Measurements from ENCODE around the gene HEPHL1.

Gene HEPHL1

DNA sequence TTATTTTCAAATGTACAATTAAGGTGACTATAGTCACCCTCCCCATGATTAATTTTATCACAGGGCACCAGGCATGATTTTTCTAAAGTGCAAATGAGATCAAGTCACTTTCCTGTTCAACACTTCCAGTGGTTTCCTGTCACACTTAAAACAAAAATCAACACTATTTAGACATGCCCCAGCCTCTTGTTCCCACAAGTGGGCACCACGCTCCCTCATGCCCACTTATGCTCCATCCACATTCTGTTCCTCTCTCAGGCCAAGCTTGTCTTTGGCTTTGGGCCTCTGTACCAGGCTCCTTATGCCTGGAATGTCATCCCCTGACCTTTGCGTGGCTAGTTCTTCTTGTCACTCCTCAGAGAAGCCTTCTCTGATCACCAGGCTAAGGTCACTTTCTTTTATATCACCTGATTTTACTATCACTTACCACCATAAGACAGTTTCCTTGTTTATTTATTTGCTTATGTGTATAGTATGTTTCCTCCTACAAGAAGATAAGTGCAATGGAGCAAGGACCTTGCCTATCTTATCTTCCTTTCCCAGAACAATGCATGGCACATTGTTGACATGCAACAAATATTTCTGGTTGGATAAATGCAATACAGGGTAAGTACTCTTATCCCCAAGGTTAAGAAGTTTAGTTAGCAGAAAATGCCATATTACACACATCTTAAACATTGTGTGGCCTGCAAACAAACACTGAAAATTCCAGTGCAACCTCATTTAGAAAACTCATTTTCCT lies 56.6 kb downstream of the HEPHL1 start:
- H3K4me3 ChIP-seq (replicated peaks in 1 of 2; ENCODE audit: low read depth in 2 of 2, low read length in 2 of 2) = no peak overlapping the region
- TF ChIP-seq, protein P1, sequence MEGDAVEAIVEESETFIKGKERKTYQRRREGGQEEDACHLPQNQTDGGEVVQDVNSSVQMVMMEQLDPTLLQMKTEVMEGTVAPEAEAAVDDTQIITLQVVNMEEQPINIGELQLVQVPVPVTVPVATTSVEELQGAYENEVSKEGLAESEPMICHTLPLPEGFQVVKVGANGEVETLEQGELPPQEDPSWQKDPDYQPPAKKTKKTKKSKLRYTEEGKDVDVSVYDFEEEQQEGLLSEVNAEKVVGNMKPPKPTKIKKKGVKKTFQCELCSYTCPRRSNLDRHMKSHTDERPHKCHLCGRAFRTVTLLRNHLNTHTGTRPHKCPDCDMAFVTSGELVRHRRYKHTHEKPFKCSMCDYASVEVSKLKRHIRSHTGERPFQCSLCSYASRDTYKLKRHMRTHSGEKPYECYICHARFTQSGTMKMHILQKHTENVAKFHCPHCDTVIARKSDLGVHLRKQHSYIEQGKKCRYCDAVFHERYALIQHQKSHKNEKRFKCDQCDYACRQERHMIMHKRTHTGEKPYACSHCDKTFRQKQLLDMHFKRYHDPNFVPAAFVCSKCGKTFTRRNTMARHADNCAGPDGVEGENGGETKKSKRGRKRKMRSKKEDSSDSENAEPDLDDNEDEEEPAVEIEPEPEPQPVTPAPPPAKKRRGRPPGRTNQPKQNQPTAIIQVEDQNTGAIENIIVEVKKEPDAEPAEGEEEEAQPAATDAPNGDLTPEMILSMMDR (IDR thresholded peaks at IDR 0.05; ENCODE audit: low read depth, low read length) = no peak
- peak in 1 of 2 donors; percentile 12 for DNase-seq (ENCODE audit: low read depth in 2 of 2)

DNA sequence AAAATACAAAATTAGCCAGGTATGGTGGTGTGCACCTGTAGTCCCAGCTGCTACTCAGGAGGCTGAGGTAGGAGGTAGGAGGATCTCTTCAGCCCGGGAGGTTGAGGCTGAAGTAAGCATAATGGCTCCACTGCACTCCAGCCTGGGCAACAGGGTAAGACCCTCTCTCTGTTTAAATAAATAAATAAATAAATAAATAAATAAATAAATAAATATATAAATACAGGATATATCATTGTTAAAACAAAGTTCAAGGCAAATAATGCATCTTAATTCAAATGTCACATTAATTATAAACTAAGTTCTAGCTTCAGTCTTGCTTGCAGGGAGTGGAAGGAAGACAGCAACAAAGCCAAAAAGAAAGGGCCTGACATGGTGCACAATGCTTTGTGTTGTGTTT lies 63.0 kb downstream of the HEPHL1 start:
- H3K4me3 ChIP-seq (replicated peaks in 1 of 2; ENCODE audit: low read depth in 2 of 2, low read length in 2 of 2) = no peak overlapping the region
- DNase-seq (ENCODE audit: low read depth in 2 of 2) = no peak
- TF ChIP-seq, protein P1 (IDR thresholded peaks at IDR 0.05; ENCODE audit: low read depth, low read length) = no peak

DNA sequence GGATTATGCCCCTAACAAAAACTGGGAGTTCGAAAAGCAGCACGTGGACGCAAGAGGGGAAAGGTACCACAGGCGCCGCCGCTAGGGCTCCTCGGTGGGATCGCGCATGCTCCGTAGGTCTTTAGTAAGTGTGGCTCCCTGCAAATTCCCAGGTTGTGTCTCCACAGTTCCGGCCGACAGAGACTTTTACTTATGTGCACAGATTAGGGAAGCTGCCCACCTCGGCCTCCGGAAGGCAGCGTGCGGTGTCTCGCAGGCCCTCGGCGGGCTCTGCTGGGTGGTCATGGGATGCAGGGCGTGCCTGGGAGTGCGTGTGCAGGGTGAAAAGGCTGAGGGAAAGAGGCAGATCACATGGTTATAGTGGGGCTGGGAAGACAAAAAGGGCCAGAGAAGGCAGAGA lies 67.8 kb downstream of the HEPHL1 start:
- TF ChIP-seq, protein P1 (IDR thresholded peaks at IDR 0.05; ENCODE audit: low read depth, low read length) = no peak

DNA sequence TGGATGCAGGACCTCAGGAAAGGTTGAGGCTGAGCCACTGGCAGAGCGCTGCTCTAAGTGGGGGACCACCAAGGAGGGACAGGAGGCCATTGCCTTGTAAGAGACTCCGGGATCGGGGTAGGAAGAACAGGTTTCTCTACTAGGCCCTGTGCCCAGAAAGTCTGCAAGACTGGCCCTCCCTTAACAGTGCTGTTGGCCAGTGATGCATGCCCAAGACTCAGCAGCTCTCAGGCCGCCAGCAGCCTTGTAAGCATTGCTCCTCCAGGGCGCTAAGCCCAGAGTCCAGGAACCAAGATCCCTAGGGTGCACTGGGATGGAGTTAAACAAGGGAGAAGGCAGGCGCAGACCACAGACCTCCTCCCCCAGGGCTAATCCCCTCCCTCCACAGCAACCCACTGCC lies 68.2 kb downstream of the HEPHL1 start:
- no peak overlapping the region for H3K4me3 ChIP-seq (replicated peaks in 1 of 2; ENCODE audit: low read depth in 2 of 2, low read length in 2 of 2)
- DNase-seq (ENCODE audit: low read depth in 2 of 2) = no peak
- TF ChIP-seq, protein P1 (IDR thresholded peaks at IDR 0.05; ENCODE audit: low read depth, low read length) = no peak

More for the DNA sequence above, 67.8 kb downstream of the HEPHL1 start:
- no peak overlapping the region for H3K4me3 ChIP-seq (replicated peaks in 1 of 2; ENCODE audit: low read depth in 2 of 2, low read length in 2 of 2)
- no peak for DNase-seq (ENCODE audit: low read depth in 2 of 2)

DNA sequence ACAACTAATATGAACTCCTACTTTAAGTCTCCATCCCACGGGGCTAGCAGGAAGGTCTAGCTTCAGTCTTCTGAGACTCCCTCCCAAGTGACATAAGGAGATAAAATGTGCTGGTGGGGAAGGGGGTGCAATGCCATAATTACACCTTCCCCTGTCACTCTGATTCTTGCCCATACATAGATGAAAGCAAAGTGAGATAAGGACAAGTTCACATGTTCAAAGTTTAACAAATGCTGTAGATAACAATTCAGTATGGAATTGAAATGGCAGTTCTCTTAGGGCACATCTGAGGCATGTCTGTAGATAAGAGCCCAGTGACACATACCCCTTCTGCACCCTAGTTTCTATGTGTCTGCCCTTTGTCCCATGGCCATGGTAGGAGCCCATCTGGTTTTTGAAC lies 69.2 kb downstream of the HEPHL1 start:
- TF ChIP-seq, protein P1 (IDR thresholded peaks at IDR 0.05; ENCODE audit: low read depth, low read length) = no peak
- H3K4me3 ChIP-seq (replicated peaks in 1 of 2; ENCODE audit: low read depth in 2 of 2, low read length in 2 of 2) = no peak overlapping the region
- no peak for DNase-seq (ENCODE audit: low read depth in 2 of 2)

DNA sequence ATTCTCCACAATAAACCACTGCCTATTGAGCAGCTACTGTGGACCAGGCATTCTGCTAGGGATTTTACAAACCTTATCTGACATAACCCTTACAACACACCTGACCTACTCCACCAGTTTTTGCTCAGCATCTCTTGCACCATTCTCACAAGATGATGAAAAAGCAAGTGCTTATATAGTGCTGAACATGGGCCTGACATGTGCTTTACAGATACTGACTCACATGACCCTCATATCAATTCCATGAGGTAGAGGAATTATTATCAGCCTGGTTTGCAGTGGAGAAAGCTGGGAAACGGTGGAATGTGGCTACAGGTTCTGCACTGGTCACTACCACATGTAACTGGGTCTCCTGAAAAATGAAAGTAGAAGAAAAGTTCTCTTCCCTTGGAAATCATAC lies 69.9 kb downstream of the HEPHL1 start:
- H3K4me3 ChIP-seq (replicated peaks in 1 of 2; ENCODE audit: low read depth in 2 of 2, low read length in 2 of 2) = no peak overlapping the region
- no peak for DNase-seq (ENCODE audit: low read depth in 2 of 2)
- TF ChIP-seq, protein P1 (IDR thresholded peaks at IDR 0.05; ENCODE audit: low read depth, low read length) = no peak

DNA sequence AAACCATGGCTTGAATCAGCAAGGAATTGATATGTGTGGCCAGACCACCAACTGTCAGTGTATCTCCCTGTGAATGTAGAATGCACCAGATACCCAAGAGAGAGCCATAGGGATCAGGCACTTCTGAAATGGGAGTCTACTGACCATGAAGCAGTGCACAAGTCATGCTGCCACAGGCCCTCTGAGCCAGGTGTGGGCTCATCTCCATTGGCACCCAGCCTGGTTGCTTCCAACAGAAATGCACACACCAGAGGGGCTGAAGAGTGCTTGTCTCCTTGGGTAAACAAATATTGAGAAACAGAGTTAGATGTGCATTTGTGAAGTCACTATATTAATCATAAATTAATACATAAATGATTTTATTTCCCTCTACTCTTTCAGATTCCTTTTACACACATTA lies 79.1 kb downstream of the HEPHL1 start:
- H3K4me3 ChIP-seq (replicated peaks in 1 of 2; ENCODE audit: low read depth in 2 of 2, low read length in 2 of 2) = no peak overlapping the region
- TF ChIP-seq, protein P1 (IDR thresholded peaks at IDR 0.05; ENCODE audit: low read depth, low read length) = no peak
- DNase-seq (ENCODE audit: low read depth in 2 of 2) = no peak

Data from cardiac fibroblast (primary cell).